HG03565 (cell line): Measurements from ENCODE around the gene CDH22.

Experiments
- ATAC-seq: cut with Tn5 transposase; IDR thresholded peaks from one replicate; pipeline ENCODE4 v1.9.1; 2021; ENCODE audit warnings: mild to moderate bottlenecking, moderate library complexity; ENCODE audit not compliant: unreplicated experiment

CDH22 gene

GRCh38 chr20:46308258-46309157 lies at the start of gene CDH22:
Gene CDH22 (minus strand): TSS chr20:46308498. CDS start chr20:46251294, 57,204 bp downstream.
- ATAC-seq = no peak

GRCh38 chr20:46357030-46357514 lies 48.8 kb upstream of the CDH22 start:
- no peak for ATAC-seq

- no peak for ATAC-seq
Observed at GRCh38 chr20:46356195-46357029, 48.1 kb upstream of the CDH22 start.

GRCh38 chr20:46355778-46356177 lies 47.5 kb upstream of the CDH22 start:
- no peak for ATAC-seq

- no peak for ATAC-seq
Observed at GRCh38 chr20:46354920-46355654, 46.8 kb upstream of the CDH22 start.

GRCh38 chr20:46354207-46354555 lies 45.9 kb upstream of the CDH22 start:
- ATAC-seq = no peak

- no peak for ATAC-seq
Observed at GRCh38 chr20:46353500-46354206, 45.4 kb upstream of the CDH22 start.

GRCh38 chr20:46352370-46352938 lies 44.2 kb upstream of the CDH22 start:
- ATAC-seq = no peak

GRCh38 chr20:46351357-46352058 lies 43.2 kb upstream of the CDH22 start:
- no peak for ATAC-seq

- ATAC-seq = no peak
Observed at GRCh38 chr20:46350986-46351267, 42.6 kb upstream of the CDH22 start.

GRCh38 chr20:46350201-46350985 lies 42.1 kb upstream of the CDH22 start:
- ATAC-seq = no peak

GRCh38 chr20:46349742-46350056 lies 41.4 kb upstream of the CDH22 start:
- ATAC-seq = no peak

- ATAC-seq = no peak
Observed at GRCh38 chr20:46349035-46349741, 40.9 kb upstream of the CDH22 start.

- ATAC-seq = no peak
Observed at GRCh38 chr20:46347841-46348803, 39.8 kb upstream of the CDH22 start.

- ATAC-seq = no peak
Observed at GRCh38 chr20:46346770-46347169, 38.5 kb upstream of the CDH22 start.

- no peak for ATAC-seq
Observed at GRCh38 chr20:46344488-46345162, 36.3 kb upstream of the CDH22 start.

GRCh38 chr20:46343975-46344357 lies 35.7 kb upstream of the CDH22 start:
- no peak for ATAC-seq
